Stimulated activated naive CD8-positive, alpha-beta T cell treated with anti-CD3 and anti-CD28 coated beads, Interleukin-15, Interleukin-2, amounts not matched to agents 100 ng/mL and 50 ng/mL, for 24 hours (primary cell): Measurements from ENCODE around the gene FOCAD.

Experiments
- H3K27ac Mint-ChIP-seq: one replicate; pipeline ENCODE4 v1.8.0; 2021; ENCODE audit warnings: mild to moderate bottlenecking, mixed read lengths
- H3K27me3 Mint-ChIP-seq: one replicate; pipeline ENCODE4 v1.8.0; 2021; ENCODE audit warnings: mixed read lengths
- H3K36me3 Mint-ChIP-seq: one replicate; pipeline ENCODE4 v1.8.0; 2021; ENCODE audit warnings: low read depth, mixed read lengths
- H3K4me1 Mint-ChIP-seq: one replicate; pipeline ENCODE4 v1.8.0; 2021; ENCODE audit warnings: low read depth, mixed read lengths
- H3K4me3 Mint-ChIP-seq: one replicate; pipeline ENCODE4 v1.8.0; 2021; ENCODE audit warnings: mild to moderate bottlenecking, mixed read lengths
- H3K9me3 Mint-ChIP-seq: one replicate; pipeline ENCODE4 v1.8.0; 2021; ENCODE audit warnings: mixed read lengths

The FOCAD gene

DNA sequence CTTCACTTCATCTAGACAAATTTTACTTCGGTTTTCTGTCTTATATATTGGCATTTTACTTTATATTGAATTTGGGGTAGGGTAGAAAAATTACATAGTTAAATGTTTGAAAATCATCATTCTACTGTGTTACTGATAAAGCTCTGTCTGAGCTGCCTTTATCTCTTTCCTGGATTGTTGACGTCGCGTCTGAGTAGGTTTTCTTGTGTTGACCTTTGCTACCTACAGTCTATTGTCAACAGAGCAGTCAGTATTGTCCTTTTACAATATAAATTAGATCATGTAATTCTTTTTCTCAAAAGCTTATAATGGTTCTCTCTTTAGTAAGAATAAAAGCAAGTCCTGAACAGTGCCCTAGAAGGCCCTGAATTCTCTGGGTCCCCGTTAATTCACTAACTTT, 219.2 kb downstream of the FOCAD start:
- Mint-ChIP-seq H3K27me3 (no peaks in the 10 kb centered on the region), H3K4me1 (no peaks in the 10 kb centered on the region), H3K36me3 (peaks cover 5% of the 10 kb centered on the region), H3K4me3 (no peak overlapping the region), H3K27ac (no peak overlapping the region), H3K9me3 (no peaks in the 10 kb centered on the region)

DNA sequence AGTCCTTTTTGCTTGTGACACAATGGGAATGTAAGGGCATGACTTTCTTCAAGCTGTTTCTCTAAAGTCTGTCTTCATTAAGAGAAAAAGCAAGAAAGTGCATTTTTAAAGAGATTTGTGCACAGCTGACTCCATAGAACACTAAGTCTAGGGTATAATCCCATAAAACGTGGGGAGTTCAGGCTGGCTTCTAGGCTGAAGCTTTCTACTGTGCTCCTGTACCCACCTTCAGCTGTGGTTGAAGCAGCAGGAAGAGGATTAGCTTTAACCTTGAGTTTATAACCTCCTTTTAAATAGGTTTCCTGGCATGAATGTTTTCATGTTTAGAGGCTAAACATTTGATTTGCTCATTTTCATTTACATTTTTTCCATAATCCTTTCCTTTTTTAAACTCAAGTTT, 220.9 kb downstream of the FOCAD start:
- Mint-ChIP-seq H3K36me3 (peaks cover 5% of the 10 kb centered on the region), H3K4me1 (no peaks in the 10 kb centered on the region), H3K27ac (no peak overlapping the region), H3K9me3 (no peaks in the 10 kb centered on the region), H3K27me3 (no peaks in the 10 kb centered on the region), H3K4me3 (no peak overlapping the region)

DNA sequence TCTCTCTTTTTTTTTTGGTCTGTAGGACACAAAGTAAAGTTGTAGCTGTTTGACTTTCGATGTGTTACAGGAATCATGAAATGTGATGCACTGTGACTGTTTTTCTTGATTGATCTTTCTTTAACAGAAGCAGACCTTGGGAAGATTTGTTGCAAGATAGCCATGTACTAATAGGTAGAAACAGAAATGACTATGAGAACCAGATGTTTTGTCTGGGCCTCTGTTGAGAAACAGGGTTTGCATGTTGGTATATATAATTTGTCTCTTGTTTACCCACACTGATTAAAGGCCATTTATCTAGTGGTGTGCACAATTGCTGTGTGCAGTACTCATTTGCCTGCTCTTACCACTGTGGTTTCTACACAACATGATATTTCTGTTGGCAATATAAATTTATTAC, 222.3 kb downstream of the FOCAD start:
- Mint-ChIP-seq H3K4me1 (no peaks in the 10 kb centered on the region), H3K4me3 (no peak overlapping the region), H3K9me3 (no peaks in the 10 kb centered on the region), H3K36me3 (peaks cover 11% of the 10 kb centered on the region), H3K27ac (no peak overlapping the region), H3K27me3 (no peaks in the 10 kb centered on the region)

DNA sequence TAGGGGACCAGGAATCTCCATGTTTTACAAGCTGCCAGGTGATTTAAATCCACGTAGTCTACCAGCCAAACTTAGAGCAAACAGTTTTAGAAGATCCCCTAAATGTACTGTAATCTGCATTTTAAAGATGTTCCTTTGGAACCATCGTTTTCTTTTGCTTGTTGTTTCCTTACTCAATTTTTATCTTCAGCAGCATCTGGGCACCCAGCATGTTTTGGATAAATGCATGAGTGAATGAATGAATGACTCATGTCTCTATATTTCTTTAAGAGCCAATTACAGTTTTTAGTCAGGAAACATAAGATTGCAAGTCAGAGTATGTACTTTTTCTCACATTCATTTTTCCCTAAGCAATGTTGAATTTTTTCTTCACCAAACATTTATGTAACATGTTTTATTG, 224.4 kb downstream of the FOCAD start:
- H3K4me3 Mint-ChIP-seq, result no peak overlapping the region
- peaks cover 16% of the 10 kb centered on the region for H3K36me3 Mint-ChIP-seq
- no peak overlapping the region for H3K27ac Mint-ChIP-seq
- no peaks in the 10 kb centered on the region for H3K4me1 Mint-ChIP-seq
- H3K9me3 Mint-ChIP-seq, result no peaks in the 10 kb centered on the region
- H3K27me3 Mint-ChIP-seq, result no peaks in the 10 kb centered on the region

DNA sequence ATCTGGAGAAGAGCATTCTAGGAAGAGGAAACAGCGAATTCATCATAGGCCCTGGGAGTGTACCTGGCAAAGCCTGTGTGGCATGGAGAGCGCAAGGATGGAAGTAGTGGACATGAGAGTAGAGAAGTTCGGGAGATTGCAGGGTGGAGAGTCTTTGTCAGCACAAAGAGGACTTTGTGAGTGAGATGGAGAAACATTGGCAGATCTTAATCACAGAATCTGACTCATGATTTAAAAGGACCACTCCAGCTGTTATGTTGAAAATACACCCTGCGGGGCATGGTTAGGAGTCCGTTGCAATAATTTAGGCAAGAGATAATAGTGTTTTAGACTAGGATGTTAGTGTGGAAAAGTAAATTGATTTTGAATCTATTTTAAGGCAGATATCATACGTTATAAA, 230.5 kb downstream of the FOCAD start:
- Mint-ChIP-seq H3K9me3 (no peaks in the 10 kb centered on the region), H3K4me1 (no peaks in the 10 kb centered on the region), H3K27me3 (no peaks in the 10 kb centered on the region), H3K36me3 (peaks cover 54% of the 10 kb centered on the region), H3K27ac (peak overlapping the region; percentile 9), H3K4me3 (no peak overlapping the region)

DNA sequence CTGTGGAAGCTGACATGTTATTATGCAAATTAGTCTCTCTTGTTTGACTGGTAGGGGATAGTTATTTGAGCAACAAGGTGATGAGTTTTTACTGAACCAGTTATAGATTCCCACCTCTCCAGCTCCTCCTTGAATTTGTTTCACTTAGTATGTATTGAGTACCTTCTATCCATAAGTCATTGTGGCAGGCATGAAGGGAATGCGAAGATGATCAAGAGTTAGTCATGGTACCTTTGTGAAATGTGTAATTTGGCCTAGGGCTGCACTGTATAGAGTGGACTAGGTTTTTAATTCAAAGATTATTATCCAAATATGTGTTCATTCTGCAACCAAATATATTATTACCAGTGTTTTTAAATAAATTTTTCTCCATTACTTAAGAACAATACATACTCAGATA, 237.3 kb downstream of the FOCAD start:
- Mint-ChIP-seq H3K4me1 (peaks cover 14% of the 10 kb centered on the region), H3K9me3 (no peaks in the 10 kb centered on the region), H3K4me3 (no peak overlapping the region), H3K27ac (no peak overlapping the region), H3K36me3 (peaks cover 26% of the 10 kb centered on the region), H3K27me3 (no peaks in the 10 kb centered on the region)

DNA sequence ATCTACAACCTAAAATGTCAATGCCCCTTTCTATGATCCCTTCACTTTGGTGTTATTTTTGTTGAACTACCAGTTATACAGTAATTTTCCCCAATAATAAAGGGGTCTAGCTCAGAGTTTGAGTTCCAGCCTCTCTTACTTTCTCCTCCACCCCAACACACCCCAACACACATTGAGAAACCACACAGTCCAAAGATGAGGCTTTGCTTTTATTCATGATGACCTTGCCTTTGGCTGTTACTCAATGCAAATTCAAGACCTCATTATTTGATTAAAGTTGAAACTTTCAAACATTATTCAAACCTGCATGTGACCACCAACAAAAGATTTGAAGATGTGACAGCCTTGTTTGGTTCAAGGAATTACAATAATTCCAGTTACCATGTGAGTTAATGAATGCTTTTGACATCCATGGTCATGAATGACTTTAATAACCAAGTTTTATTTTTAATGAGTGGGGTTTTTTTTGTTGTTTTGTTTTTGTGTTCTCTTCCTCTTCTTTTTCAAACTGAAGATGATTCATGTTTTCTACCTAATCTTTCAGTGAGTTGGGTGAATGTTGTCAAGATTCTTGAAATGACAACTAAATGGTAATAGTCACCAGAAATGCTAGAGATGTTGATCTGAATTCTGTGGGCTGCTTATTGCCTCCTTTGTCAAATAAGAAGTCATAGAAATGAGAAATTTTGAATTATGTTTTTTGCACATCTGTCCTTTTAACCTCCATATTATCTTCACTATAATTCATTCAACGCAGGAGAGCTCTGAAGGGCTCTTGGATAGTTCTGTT, 241.4 kb downstream of the FOCAD start:
- no peak overlapping the region for H3K4me3 Mint-ChIP-seq

DNA sequence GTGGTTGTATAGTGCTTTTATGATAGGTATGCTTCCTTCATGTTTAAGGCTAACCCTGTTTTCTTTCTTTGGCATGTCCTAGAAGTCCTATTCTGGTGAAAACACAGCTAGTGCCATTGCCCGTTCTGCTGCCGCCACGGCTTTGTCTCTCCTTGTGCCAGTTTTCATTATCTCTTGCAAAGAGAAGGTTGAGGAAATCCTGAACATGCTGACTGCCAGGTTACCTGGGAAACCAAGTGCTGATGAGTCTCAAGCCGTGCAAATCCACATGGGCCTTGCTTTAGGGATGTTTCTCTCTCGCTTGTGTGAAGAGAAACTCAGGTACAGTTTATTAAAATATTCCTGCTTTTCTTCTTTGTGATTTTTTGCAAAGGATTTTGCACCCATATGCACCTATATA, 245.2 kb downstream of the FOCAD start:
- Mint-ChIP-seq H3K9me3 (no peaks in the 10 kb centered on the region), H3K27me3 (no peaks in the 10 kb centered on the region), H3K4me3 (no peak overlapping the region), H3K4me1 (peaks cover 14% of the 10 kb centered on the region), H3K27ac (no peak overlapping the region), H3K36me3 (peaks cover 18% of the 10 kb centered on the region)

More for the DNA sequence above, 241.4 kb downstream of the FOCAD start:
- H3K27me3 Mint-ChIP-seq, result no peaks in the 10 kb centered on the region
- peaks cover 5% of the 10 kb centered on the region for H3K36me3 Mint-ChIP-seq
- H3K9me3 Mint-ChIP-seq, result no peaks in the 10 kb centered on the region
- peak overlapping the region; percentile 10 for H3K27ac Mint-ChIP-seq
- peaks cover 14% of the 10 kb centered on the region for H3K4me1 Mint-ChIP-seq

DNA sequence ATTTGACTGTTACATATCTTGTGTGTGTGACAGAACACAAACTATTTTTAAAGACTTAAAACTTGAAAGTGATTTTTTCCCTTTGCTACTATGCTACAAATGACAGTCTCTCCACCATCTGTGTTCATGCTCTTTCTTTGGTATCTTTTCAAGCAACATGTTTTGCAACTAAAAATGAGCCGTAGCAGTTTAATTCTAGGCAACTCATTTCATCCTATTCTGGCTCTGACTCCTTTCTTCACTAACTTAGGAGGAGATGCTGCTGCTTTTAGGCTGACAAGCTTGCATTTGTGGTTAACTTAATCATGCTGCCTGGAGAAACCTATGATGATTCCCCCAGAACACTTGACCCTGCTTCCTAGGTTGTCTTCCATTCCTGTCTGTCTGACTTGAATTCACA, 246.8 kb downstream of the FOCAD start:
- peaks cover 2% of the 10 kb centered on the region for H3K4me1 Mint-ChIP-seq
- peaks cover 21% of the 10 kb centered on the region for H3K36me3 Mint-ChIP-seq
- no peak overlapping the region for H3K27ac Mint-ChIP-seq
- no peaks in the 10 kb centered on the region for H3K9me3 Mint-ChIP-seq
- H3K27me3 Mint-ChIP-seq, result no peaks in the 10 kb centered on the region
- no peak overlapping the region for H3K4me3 Mint-ChIP-seq

DNA sequence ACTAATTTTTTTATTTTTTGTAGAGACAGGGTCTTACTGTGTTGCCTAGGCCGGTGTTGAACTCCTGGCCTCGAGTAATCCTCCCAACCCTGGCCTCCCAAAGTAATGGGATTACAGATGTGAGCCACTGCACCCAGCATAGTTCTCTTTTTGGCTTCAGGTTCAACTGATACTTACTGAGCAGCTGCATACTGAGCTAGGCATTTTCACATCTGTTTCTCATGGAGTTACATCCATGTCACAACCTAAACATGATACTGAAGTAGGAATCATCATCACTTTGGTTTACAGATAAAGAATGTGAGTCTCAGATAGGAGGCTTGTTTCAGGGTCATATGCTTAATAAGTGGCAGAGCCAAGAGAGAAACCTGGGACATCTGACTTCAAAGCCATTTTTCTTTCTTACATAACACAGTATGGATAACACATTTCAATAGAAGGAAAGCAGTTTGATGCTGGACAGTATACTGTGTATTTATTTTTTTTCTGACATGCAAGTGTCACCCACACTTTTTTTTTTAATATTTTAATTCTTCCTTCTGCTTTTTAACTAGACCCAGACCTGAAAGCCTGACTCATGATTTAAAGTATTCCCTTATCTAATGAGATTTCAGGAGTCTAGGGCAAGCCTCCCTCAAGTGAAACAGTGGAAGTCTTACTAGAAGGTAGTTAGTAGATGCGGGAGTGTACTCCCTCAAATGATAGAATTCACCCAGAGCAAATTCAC, 256.6 kb downstream of the FOCAD start:
- H3K4me1 Mint-ChIP-seq, result peaks cover 4% of the 10 kb centered on the region
- no peak overlapping the region for H3K4me3 Mint-ChIP-seq
- no peaks in the 10 kb centered on the region for H3K9me3 Mint-ChIP-seq
- H3K27ac Mint-ChIP-seq, result no peak overlapping the region
- no peaks in the 10 kb centered on the region for H3K27me3 Mint-ChIP-seq
- H3K36me3 Mint-ChIP-seq, result peaks cover 9% of the 10 kb centered on the region

DNA sequence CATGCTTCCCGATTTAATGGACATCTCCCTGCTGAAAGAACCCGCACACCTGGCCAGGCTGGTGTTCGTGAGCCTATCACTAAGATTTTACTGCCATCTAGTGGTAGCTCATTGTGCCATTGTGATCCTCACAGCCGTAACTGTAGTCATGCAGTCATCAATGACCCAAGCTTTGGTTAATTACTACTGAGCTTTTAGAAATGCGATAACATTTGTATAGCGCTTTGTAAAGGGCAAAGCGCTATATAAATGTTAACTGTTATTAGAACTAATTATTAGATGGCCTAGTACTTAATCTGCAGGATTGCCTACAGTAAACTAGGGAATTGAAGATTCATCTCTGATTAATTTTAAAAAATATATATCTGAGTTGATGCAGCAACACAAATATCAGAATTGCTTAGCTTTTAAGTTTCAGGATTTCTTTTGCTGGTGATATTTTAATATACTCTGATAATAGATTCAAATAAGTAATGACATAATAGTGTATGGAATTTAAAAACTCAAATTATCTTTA, 257.2 kb downstream of the FOCAD start:
- peaks cover 6% of the 10 kb centered on the region for H3K36me3 Mint-ChIP-seq

DNA sequence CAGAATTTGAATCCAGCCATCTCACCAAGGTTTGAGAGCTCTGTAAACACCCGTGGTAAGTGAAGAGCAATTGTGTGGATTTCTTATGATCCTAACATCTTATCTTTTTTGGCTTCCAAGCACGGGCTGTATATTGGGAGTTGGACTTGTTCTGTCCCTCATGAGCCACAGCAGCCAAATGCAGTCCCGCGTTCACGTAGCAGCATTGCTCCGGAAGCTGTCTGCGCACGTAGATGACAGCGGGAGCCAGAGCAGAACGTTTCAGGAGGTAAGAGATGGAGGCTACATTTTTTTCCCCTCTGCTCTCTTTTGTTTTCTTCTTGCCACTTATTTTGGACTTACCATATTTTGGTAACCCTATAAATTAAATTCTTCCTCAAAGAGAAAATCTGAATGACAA, 260.4 kb downstream of the FOCAD start:
- no peaks in the 10 kb centered on the region for H3K27me3 Mint-ChIP-seq
- H3K27ac Mint-ChIP-seq, result no peak overlapping the region
- H3K36me3 Mint-ChIP-seq, result peaks cover 9% of the 10 kb centered on the region
- no peaks in the 10 kb centered on the region for H3K9me3 Mint-ChIP-seq
- no peak overlapping the region for H3K4me3 Mint-ChIP-seq
- H3K4me1 Mint-ChIP-seq, result peaks cover 4% of the 10 kb centered on the region

More for the DNA sequence above, 257.2 kb downstream of the FOCAD start:
- Mint-ChIP-seq H3K27ac (no peak overlapping the region), H3K4me3 (no peak overlapping the region), H3K9me3 (no peaks in the 10 kb centered on the region), H3K4me1 (peaks cover 4% of the 10 kb centered on the region), H3K27me3 (no peaks in the 10 kb centered on the region)

DNA sequence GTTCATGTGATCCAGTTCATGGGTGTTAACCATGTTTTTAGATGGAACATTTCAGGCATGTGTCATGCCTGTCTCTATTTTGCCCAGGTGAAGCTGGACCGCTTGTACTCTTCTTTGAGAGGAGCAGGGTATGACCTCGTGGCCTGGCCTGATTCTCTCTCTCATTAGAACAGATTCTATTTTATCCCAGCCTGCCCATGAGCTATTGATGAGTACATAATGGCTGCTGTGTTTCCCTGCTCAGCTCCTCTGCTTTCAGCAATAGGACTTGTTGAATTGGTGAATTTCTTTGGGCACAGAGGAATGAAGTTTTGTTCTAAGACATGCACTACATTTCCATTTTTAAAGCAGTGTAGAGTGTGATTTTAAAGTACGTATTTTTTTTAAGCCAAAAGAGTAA, 261.2 kb downstream of the FOCAD start:
- Mint-ChIP-seq H3K36me3 (peaks cover 9% of the 10 kb centered on the region), H3K27ac (no peak overlapping the region), H3K4me1 (peaks cover 4% of the 10 kb centered on the region), H3K27me3 (no peaks in the 10 kb centered on the region), H3K9me3 (no peaks in the 10 kb centered on the region), H3K4me3 (no peak overlapping the region)

DNA sequence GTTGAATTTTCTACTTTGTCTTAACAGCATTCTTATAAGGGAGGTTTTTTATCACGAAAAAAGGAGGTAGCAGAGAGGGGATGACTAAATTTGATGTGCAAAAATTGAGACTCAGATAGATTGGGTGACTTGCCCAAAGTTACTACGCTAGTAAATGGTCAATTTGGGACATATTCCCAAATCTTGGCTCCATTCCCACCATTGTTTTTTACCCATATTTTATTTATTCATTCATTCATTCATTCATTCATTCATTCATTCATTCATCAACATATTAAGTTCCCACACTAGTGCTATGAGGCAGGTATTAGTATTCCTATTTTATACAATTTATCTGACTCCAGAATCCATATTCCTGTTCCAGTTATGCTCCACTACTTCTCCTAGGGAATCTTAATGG, 261.8 kb downstream of the FOCAD start:
- peaks cover 3% of the 10 kb centered on the region for H3K4me1 Mint-ChIP-seq
- no peaks in the 10 kb centered on the region for H3K27me3 Mint-ChIP-seq
- H3K9me3 Mint-ChIP-seq, result no peaks in the 10 kb centered on the region
- no peak overlapping the region for H3K4me3 Mint-ChIP-seq
- H3K36me3 Mint-ChIP-seq, result peaks cover 14% of the 10 kb centered on the region
- no peak overlapping the region for H3K27ac Mint-ChIP-seq

DNA sequence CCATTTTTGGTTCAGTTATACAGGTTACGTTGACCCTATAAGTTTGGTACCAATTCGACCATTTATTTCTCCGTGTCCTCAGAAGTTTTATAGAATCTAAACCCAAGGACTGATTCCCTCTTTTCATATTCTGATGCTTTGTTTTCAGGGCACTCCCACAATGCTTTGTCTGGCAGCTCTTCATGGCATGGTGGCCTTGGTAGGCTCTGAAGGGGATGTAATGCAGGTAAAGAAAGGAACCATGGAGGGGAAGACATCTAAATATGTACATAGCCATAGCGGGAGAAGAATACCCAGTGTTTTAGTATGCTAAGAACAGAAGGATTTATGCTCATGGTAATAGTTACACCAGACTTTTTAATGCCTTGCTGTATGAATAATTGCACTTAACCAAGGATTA, 264.6 kb downstream of the FOCAD start:
- Mint-ChIP-seq H3K36me3 (peaks cover 36% of the 10 kb centered on the region), H3K27ac (no peak overlapping the region), H3K4me1 (no peaks in the 10 kb centered on the region), H3K27me3 (no peaks in the 10 kb centered on the region), H3K4me3 (no peak overlapping the region), H3K9me3 (no peaks in the 10 kb centered on the region)
